ENCODE results near the gene TUBB.

The TUBB gene

GRCh38 chr6:30703821-30704220 is 16.3 kb upstream of the TUBB start:
- H2BK12ac ChIP-seq (ENCODE audit: low read length) = no peak overlapping the region
- H3K36me3 ChIP-seq (replicated peaks in 1 of 2; ENCODE audit: control insufficient read depth in 2 of 2, insufficient read depth in 2 of 2, low read length in 2 of 2) = peaks cover 49 to 89% of the 10 kb centered on the region in 2 donors
- no peak overlapping the region for H3K4me3 ChIP-seq (ENCODE audit: low read length in 2 of 2)
- H2AFZ ChIP-seq (ENCODE audit: low read length) = no peak overlapping the region
- no peak overlapping the region for H2BK5ac ChIP-seq (ENCODE audit: low read length)
- no peak overlapping the region for H3K4ac ChIP-seq (ENCODE audit: low read length)
- no peak for DNase-seq (ENCODE audit: low spot score)
- H3K14ac ChIP-seq (ENCODE audit: low read length) = no peak overlapping the region
- no peak overlapping the region for H3K4me2 ChIP-seq (ENCODE audit: insufficient read depth, low read length, poor library complexity, severe bottlenecking)
- WGBS, 2 donors (ENCODE audit: extremely low coverage in 2 of 2, insufficient read length in 2 of 2, insufficient replicate concordance in 1 of 2) = no CpG with 5 or more reads among the region's 4 CpGs
- H3K23ac ChIP-seq (ENCODE audit: low read depth, low read length, poor library complexity) = no peak overlapping the region
- H3K27ac ChIP-seq (replicated peaks; ENCODE audit: low read length) = no peak overlapping the region
- no peak overlapping the region for H2BK15ac ChIP-seq (ENCODE audit: low read length)
- H3K79me1 ChIP-seq (ENCODE audit: low read depth, low read length) = no peaks in the 10 kb centered on the region
- peaks cover 0 to 3% of the 10 kb centered on the region in 2 donors for H3K9me3 ChIP-seq (replicated peaks in 1 of 2; ENCODE audit: control insufficient read depth in 2 of 2, insufficient read depth in 1 of 2, low read depth in 1 of 2, low read length in 2 of 2)
- no peak overlapping the region for H2AK5ac ChIP-seq (ENCODE audit: low read depth, low read length)
- H3K4me1 ChIP-seq (ENCODE audit: control insufficient read depth in 2 of 2, insufficient read depth in 1 of 2, low read depth in 1 of 2, low read length in 2 of 2) = no peaks in the 10 kb centered on the region
- H4K91ac ChIP-seq (ENCODE audit: low read depth, low read length, poor library complexity) = no peak overlapping the region
- no peak overlapping the region for H2BK120ac ChIP-seq (ENCODE audit: low read depth, low read length)
- H3K18ac ChIP-seq (ENCODE audit: low read length) = no peak overlapping the region
- H3K27me3 ChIP-seq (ENCODE audit: control insufficient read depth in 3 of 3, insufficient read depth in 3 of 3, low read depth in 1 of 3, low read length in 3 of 3) = no peaks in the 10 kb centered on the region
- no peak overlapping the region for H4K8ac ChIP-seq (ENCODE audit: low read depth, low read length)
- no peak overlapping the region for H3K9ac ChIP-seq (ENCODE audit: low read depth, low read length, poor library complexity)

- peaks cover 49 to 90% of the 10 kb centered on the region in 2 donors for H3K36me3 ChIP-seq (replicated peaks in 1 of 2; ENCODE audit: control insufficient read depth in 2 of 2, insufficient read depth in 2 of 2, low read length in 2 of 2)
- no peak overlapping the region for H3K18ac ChIP-seq (ENCODE audit: low read length)
- H4K8ac ChIP-seq (ENCODE audit: low read depth, low read length) = no peak overlapping the region
- H2AFZ ChIP-seq (ENCODE audit: low read length) = no peak overlapping the region
- no peak overlapping the region for H2BK5ac ChIP-seq (ENCODE audit: low read length)
- no peak overlapping the region for H3K14ac ChIP-seq (ENCODE audit: low read length)
- WGBS, 2 donors (ENCODE audit: extremely low coverage in 2 of 2, insufficient read length in 2 of 2, insufficient replicate concordance in 1 of 2) = no CpG with 5 or more reads among the region's 4 CpGs
- H3K4me2 ChIP-seq (ENCODE audit: insufficient read depth, low read length, poor library complexity, severe bottlenecking) = no peak overlapping the region
- H2AK5ac ChIP-seq (ENCODE audit: low read depth, low read length) = no peak overlapping the region
- H3K4me3 ChIP-seq (ENCODE audit: low read length in 2 of 2) = no peak overlapping the region
- H2BK15ac ChIP-seq (ENCODE audit: low read length) = no peak overlapping the region
- no peak overlapping the region for H3K4ac ChIP-seq (ENCODE audit: low read length)
- H4K91ac ChIP-seq (ENCODE audit: low read depth, low read length, poor library complexity) = no peak overlapping the region
- no peak overlapping the region for H3K27ac ChIP-seq (replicated peaks; ENCODE audit: low read length)
- no peak overlapping the region for H3K9ac ChIP-seq (ENCODE audit: low read depth, low read length, poor library complexity)
- H3K4me1 ChIP-seq (ENCODE audit: control insufficient read depth in 2 of 2, insufficient read depth in 1 of 2, low read depth in 1 of 2, low read length in 2 of 2) = no peaks in the 10 kb centered on the region
- H3K23ac ChIP-seq (ENCODE audit: low read depth, low read length, poor library complexity) = no peak overlapping the region
- H2BK120ac ChIP-seq (ENCODE audit: low read depth, low read length) = no peak overlapping the region
- DNase-seq (ENCODE audit: low spot score) = no peak
- H3K79me1 ChIP-seq (ENCODE audit: low read depth, low read length) = no peaks in the 10 kb centered on the region
- no peak overlapping the region for H2BK12ac ChIP-seq (ENCODE audit: low read length)
- peaks cover 0 to 3% of the 10 kb centered on the region in 2 donors for H3K9me3 ChIP-seq (replicated peaks in 1 of 2; ENCODE audit: control insufficient read depth in 2 of 2, insufficient read depth in 1 of 2, low read depth in 1 of 2, low read length in 2 of 2)
- no peaks in the 10 kb centered on the region for H3K27me3 ChIP-seq (ENCODE audit: control insufficient read depth in 3 of 3, insufficient read depth in 3 of 3, low read depth in 1 of 3, low read length in 3 of 3)
Measured at GRCh38 chr6:30705620-30706019, 14.5 kb upstream of the TUBB start.

GRCh38 chr6:30707281-30707850 is 12.8 kb upstream of the TUBB start:
- no peak overlapping the region for H3K23ac ChIP-seq (ENCODE audit: low read depth, low read length, poor library complexity)
- H3K27me3 ChIP-seq (ENCODE audit: control insufficient read depth in 3 of 3, insufficient read depth in 3 of 3, low read depth in 1 of 3, low read length in 3 of 3) = no peaks in the 10 kb centered on the region
- H2BK12ac ChIP-seq (ENCODE audit: low read length) = no peak overlapping the region
- no peak overlapping the region for H2AFZ ChIP-seq (ENCODE audit: low read length)
- no peaks in the 10 kb centered on the region for H3K79me1 ChIP-seq (ENCODE audit: low read depth, low read length)
- peaks cover 64 to 95% of the 10 kb centered on the region in 2 donors for H3K36me3 ChIP-seq (replicated peaks in 1 of 2; ENCODE audit: control insufficient read depth in 2 of 2, insufficient read depth in 2 of 2, low read length in 2 of 2)
- no peak overlapping the region for H3K27ac ChIP-seq (replicated peaks; ENCODE audit: low read length)
- H3K4me2 ChIP-seq (ENCODE audit: insufficient read depth, low read length, poor library complexity, severe bottlenecking) = no peak overlapping the region
- no peak overlapping the region for H3K14ac ChIP-seq (ENCODE audit: low read length)
- no peak overlapping the region for H2BK5ac ChIP-seq (ENCODE audit: low read length)
- no peak overlapping the region for H3K4ac ChIP-seq (ENCODE audit: low read length)
- H2BK15ac ChIP-seq (ENCODE audit: low read length) = no peak overlapping the region
- peaks cover 0 to 2% of the 10 kb centered on the region in 2 donors for H3K9me3 ChIP-seq (replicated peaks in 1 of 2; ENCODE audit: control insufficient read depth in 2 of 2, insufficient read depth in 1 of 2, low read depth in 1 of 2, low read length in 2 of 2)
- no CpG with 5 or more reads among the region's 6 CpGs for WGBS, 2 donors (ENCODE audit: extremely low coverage in 2 of 2, insufficient read length in 2 of 2, insufficient replicate concordance in 1 of 2)
- H4K91ac ChIP-seq (ENCODE audit: low read depth, low read length, poor library complexity) = no peak overlapping the region
- H3K4me1 ChIP-seq (ENCODE audit: control insufficient read depth in 2 of 2, insufficient read depth in 1 of 2, low read depth in 1 of 2, low read length in 2 of 2) = no peaks in the 10 kb centered on the region
- no peak overlapping the region for H3K18ac ChIP-seq (ENCODE audit: low read length)
- no peak overlapping the region for H2BK120ac ChIP-seq (ENCODE audit: low read depth, low read length)
- H3K4me3 ChIP-seq (ENCODE audit: low read length in 2 of 2) = no peak overlapping the region
- H3K9ac ChIP-seq (ENCODE audit: low read depth, low read length, poor library complexity) = no peak overlapping the region
- DNase-seq (ENCODE audit: low spot score) = no peak
- H2AK5ac ChIP-seq (ENCODE audit: low read depth, low read length) = no peak overlapping the region
- no peak overlapping the region for H4K8ac ChIP-seq (ENCODE audit: low read depth, low read length)

- no peak overlapping the region for H2BK15ac ChIP-seq (ENCODE audit: low read length)
- H3K27me3 ChIP-seq (ENCODE audit: control insufficient read depth in 3 of 3, insufficient read depth in 3 of 3, low read depth in 1 of 3, low read length in 3 of 3) = no peaks in the 10 kb centered on the region
- H4K8ac ChIP-seq (ENCODE audit: low read depth, low read length) = no peak overlapping the region
- no peak overlapping the region for H3K4ac ChIP-seq (ENCODE audit: low read length)
- H3K23ac ChIP-seq (ENCODE audit: low read depth, low read length, poor library complexity) = no peak overlapping the region
- H3K14ac ChIP-seq (ENCODE audit: low read length) = no peak overlapping the region
- no peak overlapping the region for H2BK120ac ChIP-seq (ENCODE audit: low read depth, low read length)
- H3K9me3 ChIP-seq (replicated peaks in 1 of 2; ENCODE audit: control insufficient read depth in 2 of 2, insufficient read depth in 1 of 2, low read depth in 1 of 2, low read length in 2 of 2) = no peaks in the 10 kb centered on the region
- no peak overlapping the region for H2AFZ ChIP-seq (ENCODE audit: low read length)
- H2BK12ac ChIP-seq (ENCODE audit: low read length) = no peak overlapping the region
- no peak overlapping the region for H2BK5ac ChIP-seq (ENCODE audit: low read length)
- no CpG with 5 or more reads among the region's 2 CpGs for WGBS, 2 donors (ENCODE audit: extremely low coverage in 2 of 2, insufficient read length in 2 of 2, insufficient replicate concordance in 1 of 2)
- no peak overlapping the region for H3K4me3 ChIP-seq (ENCODE audit: low read length in 2 of 2)
- no peaks in the 10 kb centered on the region for H3K79me1 ChIP-seq (ENCODE audit: low read depth, low read length)
- peaks cover 63 to 95% of the 10 kb centered on the region in 2 donors for H3K36me3 ChIP-seq (replicated peaks in 1 of 2; ENCODE audit: control insufficient read depth in 2 of 2, insufficient read depth in 2 of 2, low read length in 2 of 2)
- no peak overlapping the region for H4K91ac ChIP-seq (ENCODE audit: low read depth, low read length, poor library complexity)
- H3K4me2 ChIP-seq (ENCODE audit: insufficient read depth, low read length, poor library complexity, severe bottlenecking) = no peak overlapping the region
- no peak overlapping the region for H2AK5ac ChIP-seq (ENCODE audit: low read depth, low read length)
- no peak overlapping the region for H3K27ac ChIP-seq (replicated peaks; ENCODE audit: low read length)
- H3K9ac ChIP-seq (ENCODE audit: low read depth, low read length, poor library complexity) = no peak overlapping the region
- no peaks in the 10 kb centered on the region for H3K4me1 ChIP-seq (ENCODE audit: control insufficient read depth in 2 of 2, insufficient read depth in 1 of 2, low read depth in 1 of 2, low read length in 2 of 2)
- no peak overlapping the region for H3K18ac ChIP-seq (ENCODE audit: low read length)
- no peak for DNase-seq (ENCODE audit: low spot score)
Measured at GRCh38 chr6:30709101-30709868, 10.9 kb upstream of the TUBB start.

Measured in neuronal stem cell (in vitro differentiated cells).